Measurements from ENCODE around the gene PPM1L.

The PPM1L gene

GRCh38 chr3:161083131-161083530, 327.1 kb downstream of the PPM1L start:
- no peak overlapping the region for H3K4me2 ChIP-seq (ENCODE audit: low read length)
- no peak overlapping the region for H3K4me3 ChIP-seq (ENCODE audit: low read length)
- no peaks in the 10 kb centered on the region for H3K4me1 ChIP-seq (ENCODE audit: control insufficient read depth, low read length)
- H3K27ac ChIP-seq (ENCODE audit: low read depth, low read length): no peak overlapping the region
- H4K20me1 ChIP-seq (ENCODE audit: control insufficient read depth, insufficient read depth, low read depth, low read length): no peaks in the 10 kb centered on the region
- no peaks in the 10 kb centered on the region for H3F3A ChIP-seq (ENCODE audit: control insufficient read depth, insufficient read depth)
- H3K36me3 ChIP-seq (ENCODE audit: control insufficient read depth, low read length): no peaks in the 10 kb centered on the region
- no peak for TF ChIP-seq EZH2phosphoT487 (IDR thresholded peaks at IDR 0.05; ENCODE audit: borderline replicate concordance, low read length)
- TF ChIP-seq CTCF (IDR thresholded peaks at IDR 0.05; ENCODE audit: low read depth, low read length, poor library complexity, severe bottlenecking): no peak
- H3K9me2 ChIP-seq (replicated peaks; ENCODE audit: control insufficient read depth, low read length): no peaks in the 10 kb centered on the region
- no peaks in the 10 kb centered on the region for H3K9me3 ChIP-seq (ENCODE audit: control insufficient read depth, insufficient read depth, low read length)
- no peaks in the 10 kb centered on the region for H3K27me3 ChIP-seq (ENCODE audit: control insufficient read depth, low read length)
- H3K79me2 ChIP-seq (ENCODE audit: control insufficient read depth, low read length): no peaks in the 10 kb centered on the region

GRCh38 chr3:161084277-161084676, 328.2 kb downstream of the PPM1L start:
- no peaks in the 10 kb centered on the region for H3K79me2 ChIP-seq (ENCODE audit: control insufficient read depth, low read length)
- H3K27ac ChIP-seq (ENCODE audit: low read depth, low read length): no peak overlapping the region
- no peaks in the 10 kb centered on the region for H3K4me1 ChIP-seq (ENCODE audit: control insufficient read depth, low read length)
- no peak overlapping the region for H3K4me2 ChIP-seq (ENCODE audit: low read length)
- no peaks in the 10 kb centered on the region for H3K9me3 ChIP-seq (ENCODE audit: control insufficient read depth, insufficient read depth, low read length)
- no peak for TF ChIP-seq EZH2phosphoT487 (IDR thresholded peaks at IDR 0.05; ENCODE audit: borderline replicate concordance, low read length)
- TF ChIP-seq CTCF (IDR thresholded peaks at IDR 0.05; ENCODE audit: low read depth, low read length, poor library complexity, severe bottlenecking): no peak
- H3K4me3 ChIP-seq (ENCODE audit: low read length): no peak overlapping the region
- H3K27me3 ChIP-seq (ENCODE audit: control insufficient read depth, low read length): no peaks in the 10 kb centered on the region
- H3K36me3 ChIP-seq (ENCODE audit: control insufficient read depth, low read length): no peaks in the 10 kb centered on the region
- H4K20me1 ChIP-seq (ENCODE audit: control insufficient read depth, insufficient read depth, low read depth, low read length): no peaks in the 10 kb centered on the region
- no peaks in the 10 kb centered on the region for H3K9me2 ChIP-seq (replicated peaks; ENCODE audit: control insufficient read depth, low read length)
- H3F3A ChIP-seq (ENCODE audit: control insufficient read depth, insufficient read depth): no peaks in the 10 kb centered on the region

GRCh38 chr3:161093895-161094294, 337.9 kb downstream of the PPM1L start:
- Histone ChIP-seq H3K4me1 (ENCODE audit: control insufficient read depth, low read length) (no peaks in the 10 kb centered on the region), H3K4me3 (ENCODE audit: low read length) (no peak overlapping the region), H3K9me2 (replicated peaks; ENCODE audit: control insufficient read depth, low read length) (no peaks in the 10 kb centered on the region), H3K9me3 (ENCODE audit: control insufficient read depth, insufficient read depth, low read length) (no peaks in the 10 kb centered on the region), H3K36me3 (ENCODE audit: control insufficient read depth, low read length) (no peaks in the 10 kb centered on the region), H3K4me2 (ENCODE audit: low read length) (no peak overlapping the region), H3F3A (ENCODE audit: control insufficient read depth, insufficient read depth) (no peaks in the 10 kb centered on the region), H3K27ac (ENCODE audit: low read depth, low read length) (no peak overlapping the region), H4K20me1 (ENCODE audit: control insufficient read depth, insufficient read depth, low read depth, low read length) (no peaks in the 10 kb centered on the region), H3K27me3 (ENCODE audit: control insufficient read depth, low read length) (no peaks in the 10 kb centered on the region), H3K79me2 (ENCODE audit: control insufficient read depth, low read length) (no peaks in the 10 kb centered on the region)
- TF ChIP-seq EZH2phosphoT487 (IDR thresholded peaks at IDR 0.05; ENCODE audit: borderline replicate concordance, low read length) (no peak), CTCF (IDR thresholded peaks at IDR 0.05; ENCODE audit: low read depth, low read length, poor library complexity, severe bottlenecking) (no peak)
